GM19043 (cell line): ENCODE measurements around the gene TMEM17.
"Not testable (repeated sequence)": the region's sequence is repeated elsewhere in the genome, so short reads cannot be mapped to it uniquely, and the experiment has no call there.

Experiments used
- ATAC-seq: cut with Tn5 transposase; IDR thresholded peaks from one replicate; pipeline ENCODE4 v1.9.1; 2021; ENCODE audit warnings: low read depth; ENCODE audit not compliant: unreplicated experiment

TMEM17 gene

GRCh38 chr2:62505750-62506420 lies at the start of gene TMEM17:
Gene TMEM17 (minus strand): TSS chr2:62506195. CDS start chr2:62506129, 66 bp downstream.
- peak; percentile 82 for ATAC-seq

GRCh38 chr2:62554440-62554839 lies 48.4 kb upstream of the TMEM17 start:
- no peak for ATAC-seq

GRCh38 chr2:62550461-62550860 lies 44.5 kb upstream of the TMEM17 start:
- ATAC-seq, result no peak

GRCh38 chr2:62547854-62548253 lies 41.9 kb upstream of the TMEM17 start:
- no peak for ATAC-seq

- no peak for ATAC-seq
Measured at GRCh38 chr2:62545261-62545660, 39.3 kb upstream of the TMEM17 start.

- no peak for ATAC-seq
Measured at GRCh38 chr2:62540408-62541168, 34.6 kb upstream of the TMEM17 start.

- no peak for ATAC-seq
Measured at GRCh38 chr2:62539606-62540407, 33.8 kb upstream of the TMEM17 start.

GRCh38 chr2:62538756-62539155 lies 32.8 kb upstream of the TMEM17 start:
- ATAC-seq, result no peak

GRCh38 chr2:62537814-62538213 lies 31.8 kb upstream of the TMEM17 start:
- ATAC-seq, result no peak

GRCh38 chr2:62536873-62537547 lies 31.0 kb upstream of the TMEM17 start:
- ATAC-seq, result no peak

GRCh38 chr2:62535521-62535920 lies 29.5 kb upstream of the TMEM17 start:
- ATAC-seq, result not testable (repeated sequence)

- no peak for ATAC-seq
Measured at GRCh38 chr2:62531594-62531993, 25.6 kb upstream of the TMEM17 start.

- no peak for ATAC-seq
Measured at GRCh38 chr2:62529758-62530157, 23.8 kb upstream of the TMEM17 start.

- no peak for ATAC-seq
Measured at GRCh38 chr2:62527478-62528210, 21.6 kb upstream of the TMEM17 start.

- no peak for ATAC-seq
Measured at GRCh38 chr2:62526531-62527381, 20.8 kb upstream of the TMEM17 start.

GRCh38 chr2:62525549-62526269 lies 19.7 kb upstream of the TMEM17 start:
- ATAC-seq, result no peak

GRCh38 chr2:62524293-62524941 lies 18.4 kb upstream of the TMEM17 start:
- ATAC-seq, result no peak

- ATAC-seq, result not testable (repeated sequence)
Measured at GRCh38 chr2:62521061-62521460, 15.1 kb upstream of the TMEM17 start.
